Kidney epithelial cell (primary cell): Measurements from ENCODE around the gene AGMO. TPM values are rescaled to one million over a fixed set of nuclear protein-coding genes. Genes with fewer than 3 reads are reported as not detected.

Experiments
- DNase-seq: peaks from one replicate; pipeline ENCODE4 v3.0.0-alpha.2; 2010; ENCODE audit warnings: low read depth
- H3K27me3 ChIP-seq: 2 replicates; pipeline ENCODE4 v1.6.0; 2011; ENCODE audit warnings: low read length; ENCODE audit not compliant: control insufficient read depth, insufficient read depth
- H3K36me3 ChIP-seq: 2 replicates; pipeline ENCODE4 v1.5.1; 2011; ENCODE audit warnings: low read length; ENCODE audit not compliant: control insufficient read depth, insufficient read depth
- H3K4me3 ChIP-seq: 2 replicates; pipeline ENCODE4 v1.5.1; 2011; ENCODE audit warnings: low read depth, mild to moderate bottlenecking, control low read depth, low read length
- CTCF ChIP-seq: IDR thresholded peaks from 2 replicates; pipeline ENCODE4 v1.5.1; 2011; ENCODE audit warnings: mild to moderate bottlenecking, moderate library complexity, low read length, control low read depth, inconsistent platforms; ENCODE audit not compliant: insufficient read depth, poor library complexity, severe bottlenecking
- total RNA-seq: library from RNA; depleted of rRNA; stranded (reverse); fragments of >200 nt; gene quantifications from 2 replicates; pipeline ENCODE4 v1.2.3, GENCODE V29; 2015

The AGMO gene
- total RNA-seq, 1 donor from 2014 or later = 0.04 TPM

DNA sequence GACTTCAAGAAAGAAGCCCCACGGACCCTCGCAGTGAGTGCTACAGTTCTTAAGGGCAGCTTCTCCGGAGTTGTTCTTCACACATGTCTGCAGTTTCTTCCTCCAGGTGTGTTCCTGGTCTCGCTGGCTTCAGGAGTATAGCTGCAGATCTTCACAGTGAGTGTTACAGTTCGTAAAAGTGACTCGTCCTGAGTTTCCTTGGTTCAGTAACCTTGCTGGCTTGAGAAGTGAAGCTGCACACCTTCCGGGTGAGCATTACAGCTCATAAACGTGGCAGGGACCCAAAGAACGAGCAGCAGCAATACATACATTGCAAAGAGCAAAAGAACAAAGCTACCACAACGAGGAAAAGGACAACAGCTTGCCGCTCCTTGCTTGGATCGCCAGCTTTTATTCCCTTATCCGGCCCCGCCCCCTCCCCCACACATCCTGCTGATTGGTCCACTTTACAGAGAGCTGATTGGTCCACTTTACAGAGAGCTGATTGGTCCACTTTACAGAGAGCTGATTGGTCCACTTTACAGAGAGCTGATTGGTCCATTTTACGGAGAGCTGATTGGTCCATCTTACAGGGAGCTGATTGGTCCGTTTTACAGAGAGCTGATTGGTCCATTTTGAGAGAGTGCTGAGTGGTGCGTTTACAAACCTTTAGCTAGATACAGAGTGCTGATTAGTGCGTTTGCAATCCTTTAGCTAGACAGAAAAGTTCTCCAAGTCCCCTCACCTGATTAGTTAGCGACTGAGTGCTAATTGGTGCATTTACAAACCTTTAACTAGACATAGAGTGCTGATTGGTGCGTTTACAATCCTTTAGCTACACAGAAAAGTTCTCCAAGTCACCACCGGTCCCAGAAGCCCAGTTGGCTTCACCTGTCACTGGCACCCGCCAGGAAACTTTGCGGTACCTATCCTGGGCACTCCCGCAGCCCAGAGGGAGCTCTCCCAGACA, 165.3 kb downstream of the AGMO start:
- Histone ChIP-seq H3K4me3 (no peak overlapping the region), H3K36me3 (no peaks in the 10 kb centered on the region), H3K27me3 (no peaks in the 10 kb centered on the region)
- DNase-seq = no peak
- no peak for TF ChIP-seq CTCF

- no peak overlapping the region for H3K4me3 ChIP-seq
- no peaks in the 10 kb centered on the region for H3K36me3 ChIP-seq
- no peak for DNase-seq
- no peaks in the 10 kb centered on the region for H3K27me3 ChIP-seq
- TF ChIP-seq CTCF = peak; percentile 5
Measured at GRCh38 chr7:15389073-15389472, 172.7 kb downstream of the AGMO start.

- Histone ChIP-seq H3K27me3 (no peaks in the 10 kb centered on the region), H3K4me3 (no peak overlapping the region), H3K36me3 (no peaks in the 10 kb centered on the region)
- TF ChIP-seq CTCF = no peak
- DNase-seq = no peak
Measured at GRCh38 chr7:15378494-15379145, 183.2 kb downstream of the AGMO start.

GRCh38 chr7:15376600-15376999, 185.2 kb downstream of the AGMO start:
- no peak for TF ChIP-seq CTCF
- H3K36me3 ChIP-seq = no peaks in the 10 kb centered on the region
- H3K27me3 ChIP-seq = no peaks in the 10 kb centered on the region
- no peak for DNase-seq
- H3K4me3 ChIP-seq = no peak overlapping the region

DNA sequence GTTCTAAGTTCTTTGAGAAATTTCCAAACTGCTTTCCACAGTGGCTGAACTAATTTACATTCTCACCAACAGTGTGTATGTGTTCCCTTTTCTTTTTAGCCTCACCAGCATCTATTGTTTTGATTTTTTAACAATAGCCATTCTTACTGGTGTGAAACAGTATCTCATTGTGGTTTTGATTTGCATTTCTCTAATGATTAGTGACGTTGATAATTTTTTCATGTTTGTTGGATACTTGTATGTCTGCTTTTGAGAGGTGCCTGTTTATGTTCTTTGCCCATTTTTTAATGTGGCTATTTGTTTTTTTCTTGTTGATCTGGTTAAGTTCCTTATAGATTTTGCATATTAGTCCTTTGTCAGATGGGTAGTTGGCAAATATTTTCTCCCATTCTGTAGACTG, 191.4 kb downstream of the AGMO start:
- Histone ChIP-seq H3K27me3 (no peaks in the 10 kb centered on the region), H3K36me3 (no peaks in the 10 kb centered on the region), H3K4me3 (no peak overlapping the region)
- no peak for TF ChIP-seq CTCF
- DNase-seq = no peak
